ENCODE results near the gene KIF27. TPM values are rescaled to one million over a fixed set of nuclear protein-coding genes. Genes with fewer than 3 reads are reported as not detected.
A peak's percentile ranks its signal among the peaks of the same experiment; 100 is the strongest.

The KIF27 gene
- total RNA-seq, 4 donors from 2014 or later = 7.5 to 11.1 (median 9.9) TPM

- Histone ChIP-seq H3K4me1 (peaks cover 0 to 19% (median 0%) of the 10 kb centered on the region in 4 donors), H3K36me3 (peaks cover 0 to 48% (median 14%) of the 10 kb centered on the region in 3 donors), H3K4me3 (no peak overlapping the region), H3K27me3 (no peaks in the 10 kb centered on the region), H3K9me3 (no peaks in the 10 kb centered on the region), H3K27ac (peak overlapping the region in 1 of 4 donors; percentile 4)
- no peak for TF ChIP-seq EP300 (IDR thresholded peaks at IDR 0.05)
- no peak for TF ChIP-seq POLR2A (IDR thresholded peaks at IDR 0.05)
- TF ChIP-seq, protein P1, sequence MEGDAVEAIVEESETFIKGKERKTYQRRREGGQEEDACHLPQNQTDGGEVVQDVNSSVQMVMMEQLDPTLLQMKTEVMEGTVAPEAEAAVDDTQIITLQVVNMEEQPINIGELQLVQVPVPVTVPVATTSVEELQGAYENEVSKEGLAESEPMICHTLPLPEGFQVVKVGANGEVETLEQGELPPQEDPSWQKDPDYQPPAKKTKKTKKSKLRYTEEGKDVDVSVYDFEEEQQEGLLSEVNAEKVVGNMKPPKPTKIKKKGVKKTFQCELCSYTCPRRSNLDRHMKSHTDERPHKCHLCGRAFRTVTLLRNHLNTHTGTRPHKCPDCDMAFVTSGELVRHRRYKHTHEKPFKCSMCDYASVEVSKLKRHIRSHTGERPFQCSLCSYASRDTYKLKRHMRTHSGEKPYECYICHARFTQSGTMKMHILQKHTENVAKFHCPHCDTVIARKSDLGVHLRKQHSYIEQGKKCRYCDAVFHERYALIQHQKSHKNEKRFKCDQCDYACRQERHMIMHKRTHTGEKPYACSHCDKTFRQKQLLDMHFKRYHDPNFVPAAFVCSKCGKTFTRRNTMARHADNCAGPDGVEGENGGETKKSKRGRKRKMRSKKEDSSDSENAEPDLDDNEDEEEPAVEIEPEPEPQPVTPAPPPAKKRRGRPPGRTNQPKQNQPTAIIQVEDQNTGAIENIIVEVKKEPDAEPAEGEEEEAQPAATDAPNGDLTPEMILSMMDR (IDR thresholded peaks at IDR 0.05) = no peak
- WGBS, 2 donors = 56 to 57% methylated on average over 11 of the region's 11 CpGs
- DNase-seq (ENCODE audit: low spot score in 2 of 2) = no peak
These were observed 44.3 kb upstream of the KIF27 start for GRCh38 chr9:83965350-83966208.

DNA sequence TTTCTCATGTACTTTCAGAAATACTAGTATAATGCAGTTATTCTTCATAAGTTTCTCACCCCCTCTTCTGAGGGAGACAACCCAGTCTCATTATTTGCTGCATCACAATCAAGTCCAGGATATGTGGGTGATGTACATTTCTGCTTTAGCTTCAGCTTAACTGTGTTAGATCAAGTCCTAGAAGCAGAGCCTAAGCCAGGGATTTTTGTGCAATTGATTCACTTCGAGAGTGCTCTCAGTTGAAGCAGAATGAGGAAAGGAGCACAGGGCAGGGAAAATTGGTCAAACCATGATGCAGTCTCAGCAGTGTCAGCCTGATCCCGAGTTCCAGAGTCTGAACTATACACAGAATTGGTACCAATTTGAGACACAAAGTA, 43.7 kb upstream of the KIF27 start:
- Histone ChIP-seq H3K27ac (peak overlapping the region in 1 of 4 donors; percentile 4), H3K27me3 (no peaks in the 10 kb centered on the region), H3K4me3 (no peak overlapping the region), H3K36me3 (peaks cover 0 to 42% (median 8%) of the 10 kb centered on the region in 3 donors), H3K4me1 (peaks cover 0 to 18% (median 0%) of the 10 kb centered on the region in 4 donors), H3K9me3 (no peaks in the 10 kb centered on the region)
- TF ChIP-seq EP300 (IDR thresholded peaks at IDR 0.05) (no peak), POLR2A (IDR thresholded peaks at IDR 0.05) (no peak)
- TF ChIP-seq, protein P1 (IDR thresholded peaks at IDR 0.05) = no peak
- 37 to 43% methylated on average over 2 of the region's 2 CpGs for WGBS, 2 donors
- DNase-seq (ENCODE audit: low spot score in 2 of 2) = no peak

- no peak for DNase-seq (ENCODE audit: low spot score in 2 of 2)
- Histone ChIP-seq H3K4me1 (peaks cover 0 to 22% (median 2%) of the 10 kb centered on the region in 4 donors), H3K9me3 (no peaks in the 10 kb centered on the region), H3K27ac (no peak overlapping the region), H3K4me3 (no peak overlapping the region), H3K27me3 (no peaks in the 10 kb centered on the region), H3K36me3 (peaks cover 0 to 16% (median 0%) of the 10 kb centered on the region in 3 donors)
- TF ChIP-seq, protein P1 (IDR thresholded peaks at IDR 0.05) = no peak
- TF ChIP-seq EP300 (IDR thresholded peaks at IDR 0.05) (no peak), POLR2A (IDR thresholded peaks at IDR 0.05) (no peak)
- WGBS, 2 donors = 42 to 51% methylated on average over 3 of the region's 3 CpGs
These were observed 40.9 kb upstream of the KIF27 start for GRCh38 chr9:83962165-83962564.

GRCh38 chr9:83960991-83961390, 39.8 kb upstream of the KIF27 start:
- Histone ChIP-seq H3K4me3 (no peak overlapping the region), H3K27ac (no peak overlapping the region), H3K36me3 (peaks cover 0 to 4% (median 0%) of the 10 kb centered on the region in 3 donors), H3K9me3 (no peaks in the 10 kb centered on the region), H3K4me1 (peaks cover 0 to 11% (median 3%) of the 10 kb centered on the region in 4 donors), H3K27me3 (no peaks in the 10 kb centered on the region)
- no peak for TF ChIP-seq POLR2A (IDR thresholded peaks at IDR 0.05)
- TF ChIP-seq, protein P1 (IDR thresholded peaks at IDR 0.05) = no peak
- TF ChIP-seq EP300 (IDR thresholded peaks at IDR 0.05) = no peak
- DNase-seq (ENCODE audit: low spot score in 2 of 2) = no peak
- 79 to 86% methylated on average over 5 of the region's 5 CpGs for WGBS, 2 donors

- H3K27ac ChIP-seq = no peak overlapping the region
- TF ChIP-seq EP300 (IDR thresholded peaks at IDR 0.05) (no peak), POLR2A (IDR thresholded peaks at IDR 0.05) (no peak)
- TF ChIP-seq, protein P1 (IDR thresholded peaks at IDR 0.05) = no peak
- peaks cover 0 to 6% (median 0%) of the 10 kb centered on the region in 3 donors for H3K36me3 ChIP-seq
- no peak overlapping the region for H3K4me3 ChIP-seq
- peaks cover 0 to 18% (median 11%) of the 10 kb centered on the region in 4 donors for H3K4me1 ChIP-seq
- H3K9me3 ChIP-seq = no peaks in the 10 kb centered on the region
- no peaks in the 10 kb centered on the region for H3K27me3 ChIP-seq
- no peak for DNase-seq (ENCODE audit: low spot score in 2 of 2)
- WGBS, 2 donors = 59% methylated on average over 4 of the region's 4 CpGs
These were observed 37.8 kb upstream of the KIF27 start for GRCh38 chr9:83959061-83959460.

All from tibial nerve (tissue), 4 donors.